Esophagus squamous epithelium (tissue), 4 donors: ENCODE results near the gene PI4KA.

Experiments
- CTCF ChIP-seq, 6 experiments: fragments of 450-650 bp in 4 of 6; fragments of 200-600 bp in 2 of 6; sonication (generic) in 2 of 6; IDR thresholded peaks; one replicate each; pipeline ENCODE4 v1.5.1; 2016 to 2019; ENCODE audit warnings: antibody characterized with exemption in 6 of 6, mild to moderate bottlenecking in 4 of 6, moderate library complexity in 4 of 6
- POLR2A ChIP-seq, 4 donors: fragments of 450-650 bp; IDR thresholded peaks; one replicate each; pipeline ENCODE4 v1.6.1; 2017; ENCODE audit warnings: antibody characterized with exemption in 4 of 4, mild to moderate bottlenecking in 4 of 4, moderate library complexity in 3 of 4

GRCh38 chr22:20889904-20890540 is 31.4 kb upstream of the PI4KA start:
- TF ChIP-seq CTCF (IDR thresholded peaks at IDR 0.05), result no peak
- no peak for TF ChIP-seq POLR2A (IDR thresholded peaks at IDR 0.05)
